Measurements from ENCODE around the gene SLC29A4.
"Not testable (repeated sequence)": the region's sequence is repeated elsewhere in the genome, so short reads cannot be mapped to it uniquely, and the experiment has no call there.

Gene SLC29A4

DNA sequence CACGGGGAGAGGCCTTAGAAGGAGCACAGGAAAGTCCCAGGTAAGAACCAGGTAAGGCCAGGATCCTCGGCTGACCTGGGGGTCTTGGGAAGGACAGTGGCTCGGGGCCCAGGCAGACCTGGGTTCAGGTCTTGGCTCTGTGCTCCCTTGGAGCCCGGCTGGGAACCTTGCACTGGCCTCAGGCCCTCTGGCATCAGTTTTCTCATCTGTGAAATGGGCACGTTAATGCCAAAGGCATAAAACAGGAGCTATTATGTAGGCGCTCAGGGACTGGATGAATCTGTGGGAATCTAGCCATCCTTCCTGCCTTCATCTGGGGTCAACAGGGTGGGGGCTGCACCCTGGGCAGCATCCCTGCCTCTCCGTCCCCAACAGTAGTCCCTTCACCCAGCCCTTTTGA lies 8.3 kb upstream of the SLC29A4 start:
- DNase-seq (ENCODE audit: low spot score), result no peak

DNA sequence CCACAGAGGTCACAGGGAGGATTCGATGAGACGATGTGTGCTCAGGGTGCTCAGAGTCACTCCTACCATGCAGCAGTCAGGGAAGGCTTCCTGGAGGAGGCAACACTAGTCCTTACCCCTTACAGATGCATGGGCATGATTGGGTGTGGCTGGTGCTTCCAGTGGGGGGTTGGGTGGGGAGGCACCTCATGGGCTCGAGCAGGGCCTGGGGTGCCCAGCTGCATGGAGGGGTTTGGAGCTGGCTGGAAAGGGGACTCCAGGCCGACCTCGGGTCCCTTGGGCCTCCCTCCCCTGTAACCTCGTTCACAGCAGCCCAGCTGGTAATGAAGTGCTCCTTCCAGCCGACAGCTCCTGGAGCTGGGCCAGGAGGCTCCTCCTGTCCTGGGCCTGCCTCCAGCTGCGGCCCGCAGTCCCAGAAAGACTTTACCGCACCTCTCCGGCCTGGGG lies 7.7 kb upstream of the SLC29A4 start:
- DNase-seq (ENCODE audit: low spot score), result not testable (repeated sequence)

DNA sequence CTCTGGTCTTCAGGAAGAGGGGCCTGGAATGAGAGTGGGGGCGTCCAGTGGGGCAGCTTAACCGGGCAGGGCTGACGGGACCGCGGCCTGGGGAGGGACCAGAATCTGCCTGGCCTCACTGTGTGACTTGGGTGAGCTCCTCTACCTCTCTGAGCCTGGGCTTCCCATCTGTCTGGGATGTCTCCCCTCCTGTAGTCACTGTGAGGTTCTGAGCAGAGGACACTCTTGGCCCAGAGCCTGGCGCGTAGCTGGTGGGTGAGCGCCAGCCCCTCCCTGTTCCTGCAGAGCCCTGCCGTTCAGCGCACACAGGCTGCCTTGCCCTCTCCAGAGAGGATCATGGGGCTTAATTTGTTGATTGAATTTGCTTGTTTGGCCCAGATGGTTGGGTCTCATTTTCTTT lies 7.2 kb upstream of the SLC29A4 start:
- DNase-seq (ENCODE audit: low spot score), result not testable (repeated sequence)

DNA sequence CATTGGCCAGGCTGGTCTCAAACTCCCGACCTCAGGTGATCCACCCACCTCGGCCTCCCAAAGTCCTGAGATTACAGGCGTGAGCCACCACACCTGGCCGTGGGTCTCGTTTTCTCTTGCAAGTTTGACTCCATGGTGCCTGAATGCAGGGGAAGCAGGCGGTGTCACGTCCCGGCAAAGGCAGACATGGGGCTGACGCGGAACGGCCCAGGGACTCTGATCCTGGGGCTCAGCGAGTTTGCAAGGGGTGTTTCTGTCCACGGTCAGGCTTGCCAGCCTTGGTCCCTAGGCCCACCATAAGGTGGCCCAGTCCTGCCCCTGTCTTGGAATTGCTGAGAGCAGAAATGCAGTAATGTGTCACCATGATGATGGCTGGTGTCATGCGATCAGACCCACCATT lies 6.6 kb upstream of the SLC29A4 start:
- not testable (repeated sequence) for DNase-seq (ENCODE audit: low spot score)

DNA sequence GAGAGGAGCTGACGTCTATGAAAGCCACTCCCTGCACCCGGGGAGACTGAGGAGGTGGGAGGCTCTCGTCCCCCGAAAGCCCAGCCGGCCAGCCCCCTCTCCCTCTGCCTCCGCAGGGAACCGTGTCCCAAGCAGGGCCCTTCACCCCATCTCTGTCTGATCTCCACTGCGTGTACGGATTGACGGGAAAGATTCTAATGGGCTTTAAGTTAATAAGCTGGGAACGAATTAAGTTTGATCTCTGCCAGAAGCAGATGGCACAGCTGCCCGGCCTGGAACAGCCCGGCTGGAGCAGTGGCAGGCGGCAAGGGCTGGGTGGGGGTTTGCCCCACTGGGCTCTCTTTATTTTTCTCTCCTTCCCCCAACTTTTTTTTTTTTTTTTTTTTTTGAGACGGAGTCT lies 6.1 kb upstream of the SLC29A4 start:
- DNase-seq (ENCODE audit: low spot score), result no peak

DNA sequence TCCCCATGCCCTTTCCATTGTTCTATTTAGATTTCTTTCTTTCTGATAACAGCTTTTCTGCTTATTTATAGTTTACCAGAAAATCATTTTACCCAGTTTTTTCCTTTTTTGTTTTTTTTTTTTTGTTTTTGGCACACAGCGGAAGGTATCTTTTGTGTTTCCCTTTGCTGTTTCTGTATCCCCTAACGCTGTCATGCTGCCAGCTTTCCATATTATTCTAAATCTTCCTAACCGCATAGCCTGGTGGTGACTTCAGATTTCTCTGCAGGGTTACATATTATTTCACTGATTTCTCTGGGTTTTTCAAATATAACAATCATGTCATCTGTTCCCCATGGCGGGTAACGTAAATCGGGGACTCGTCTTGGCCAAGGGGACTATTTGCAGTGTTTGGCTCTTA lies 4.0 kb upstream of the SLC29A4 start:
- no peak for DNase-seq (ENCODE audit: low spot score)

DNA sequence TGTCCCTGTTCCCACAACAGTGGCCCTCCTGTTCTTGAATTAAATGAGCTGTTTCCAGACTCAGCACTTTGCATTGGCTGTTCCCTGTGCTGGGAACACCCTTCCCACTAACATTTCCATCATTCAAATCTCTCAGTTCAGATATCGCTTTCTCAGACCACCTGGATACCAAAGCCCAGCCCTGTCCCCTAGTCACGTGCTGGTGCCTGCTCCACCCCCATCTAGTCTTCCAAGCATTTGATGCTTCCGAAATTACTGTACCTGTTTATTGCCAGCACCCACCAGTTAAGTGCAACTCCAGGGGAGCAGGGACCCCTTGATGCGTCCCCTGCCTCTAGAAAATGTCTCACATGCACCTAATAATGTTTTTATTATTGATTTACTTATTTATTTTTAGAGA lies 3.0 kb upstream of the SLC29A4 start:
- DNase-seq (ENCODE audit: low spot score), result no peak

DNA sequence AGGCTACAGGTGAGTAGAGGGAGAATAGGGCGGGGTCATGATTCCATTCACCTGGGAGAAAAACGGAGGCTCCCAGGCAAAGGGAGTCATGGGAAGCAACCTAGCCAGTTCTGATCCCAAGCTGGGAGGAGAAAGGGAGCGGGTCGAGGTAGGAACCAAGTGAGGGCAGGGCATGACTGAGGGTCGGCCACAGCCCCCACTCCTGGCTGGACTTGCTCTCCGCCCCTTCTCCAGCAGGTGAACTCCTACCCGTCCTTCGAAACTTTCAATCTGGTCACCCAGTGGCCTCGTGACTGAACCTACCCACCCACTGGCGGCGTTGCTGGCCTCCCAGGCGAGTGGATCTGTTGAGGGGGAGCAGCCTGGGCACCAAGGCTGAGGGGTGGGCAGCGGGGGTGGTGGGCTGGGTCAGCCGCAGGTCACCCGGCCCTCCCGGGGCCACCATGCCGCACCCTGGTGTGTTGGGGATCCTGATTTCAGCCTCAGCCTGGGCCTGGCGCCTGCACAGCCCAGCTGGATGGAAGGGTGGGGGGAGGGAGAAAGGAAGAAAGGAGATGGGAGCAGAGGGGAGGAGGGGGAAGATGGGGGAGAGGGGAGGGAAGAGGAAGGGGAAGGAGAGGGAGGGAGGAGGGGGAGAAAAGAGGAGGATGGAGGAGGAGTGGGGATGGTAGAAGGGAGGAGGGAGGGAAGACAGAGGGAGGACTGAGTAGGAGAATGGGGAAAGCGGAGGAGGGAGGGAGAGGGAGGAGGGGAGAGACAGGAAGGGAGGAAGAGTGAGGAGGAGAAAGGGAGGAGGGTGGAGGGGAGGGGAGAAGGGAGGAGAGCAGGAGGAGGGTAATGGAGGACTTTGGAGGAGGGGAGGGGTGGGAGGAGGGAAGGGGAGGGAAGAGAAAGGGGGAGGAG lies 894 bp upstream of the SLC29A4 start:
- not testable (repeated sequence) for DNase-seq (ENCODE audit: low spot score)

DNA sequence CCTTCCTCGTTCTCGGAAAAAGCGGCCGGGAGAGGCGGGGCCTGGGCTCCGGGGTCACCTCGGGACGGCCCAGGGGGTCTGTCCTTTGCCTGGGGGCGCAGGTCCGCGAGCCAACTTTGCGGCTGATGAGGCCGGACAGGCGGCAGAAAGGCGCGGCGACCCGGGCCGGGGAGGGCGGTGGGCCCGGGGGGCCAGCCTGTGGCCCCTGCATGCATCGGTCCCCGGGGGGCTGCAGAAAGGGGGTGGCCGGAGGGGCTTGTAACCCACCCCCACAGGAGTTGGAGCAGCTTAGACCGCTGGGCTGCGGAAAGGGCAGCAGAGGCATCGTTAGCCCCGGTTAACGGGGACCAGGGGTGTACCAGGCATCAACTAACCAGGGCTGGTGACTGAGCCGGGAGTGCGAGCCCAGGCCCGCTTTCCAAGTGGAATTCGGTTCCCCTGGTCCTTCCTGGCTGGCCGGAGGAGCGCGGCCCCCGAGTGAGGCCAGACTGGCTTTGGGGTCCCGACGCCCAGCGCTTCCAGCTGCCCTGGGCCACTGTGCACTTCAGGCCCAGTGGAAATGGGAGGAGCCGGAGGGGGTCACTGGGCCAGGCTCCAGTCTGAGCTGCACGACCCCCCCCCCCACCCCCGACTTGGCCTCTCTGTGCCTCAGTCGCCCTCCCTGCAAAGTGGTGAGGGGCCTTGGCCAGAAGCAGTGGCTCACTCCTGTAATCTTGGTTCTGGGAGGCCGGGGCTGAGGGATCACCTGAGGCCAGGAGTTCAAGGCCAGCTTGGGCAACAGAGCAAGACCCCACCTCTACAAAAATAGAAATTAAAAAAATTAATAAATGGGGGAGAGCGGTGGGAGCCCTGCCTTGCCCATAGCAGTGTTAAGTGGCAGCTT lies 919 bp downstream of the SLC29A4 start:
- DNase-seq (ENCODE audit: low spot score), result no peak

DNA sequence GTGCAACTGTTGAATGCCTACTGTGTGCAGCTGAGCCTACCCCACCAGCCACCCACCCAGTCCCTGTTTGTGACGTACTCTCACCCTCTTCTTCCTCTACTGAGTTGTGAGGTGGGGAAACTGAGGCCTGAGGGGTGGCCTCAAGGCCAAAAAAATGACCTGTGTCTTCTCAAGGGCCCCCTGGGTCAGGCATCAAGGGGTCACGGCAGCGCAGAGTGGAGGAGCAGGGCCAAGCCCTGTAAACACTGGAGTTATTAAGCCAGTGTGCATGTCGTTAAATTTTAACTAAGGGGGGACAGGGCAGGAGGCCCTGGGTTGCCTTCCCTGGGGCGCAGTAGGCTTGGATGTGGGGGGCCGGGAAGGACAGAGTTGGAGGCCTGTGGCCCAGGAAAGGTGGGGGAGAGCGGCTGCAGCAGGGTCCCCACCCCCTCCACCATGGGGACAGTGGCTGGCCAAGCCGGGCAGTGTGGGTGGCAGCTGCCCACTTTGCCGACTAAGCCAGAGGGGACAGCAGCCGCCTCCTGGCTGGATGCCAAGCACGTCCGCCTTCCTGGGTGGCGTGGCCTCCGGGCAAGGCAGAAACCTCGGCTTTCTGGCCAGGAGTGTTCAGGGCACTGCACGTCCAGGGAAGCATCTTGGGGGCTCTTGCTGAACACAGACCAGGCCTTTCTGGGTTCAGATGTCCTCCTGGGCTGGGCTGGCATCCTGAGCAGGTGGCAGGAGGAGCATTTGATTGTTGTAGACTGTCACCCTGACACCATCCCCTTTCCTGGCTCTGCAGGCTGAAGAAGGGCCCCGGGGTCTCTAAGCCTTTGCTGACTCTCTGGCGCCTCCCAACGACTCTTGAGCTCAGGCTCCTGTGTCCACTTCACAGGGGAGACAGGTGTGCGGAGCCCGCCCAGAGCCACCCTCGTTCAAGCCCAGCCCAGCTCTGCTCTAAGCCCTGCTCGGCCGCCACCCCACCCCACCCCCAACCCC lies 1.9 kb downstream of the SLC29A4 start:
- no peak for DNase-seq (ENCODE audit: low spot score)

DNA sequence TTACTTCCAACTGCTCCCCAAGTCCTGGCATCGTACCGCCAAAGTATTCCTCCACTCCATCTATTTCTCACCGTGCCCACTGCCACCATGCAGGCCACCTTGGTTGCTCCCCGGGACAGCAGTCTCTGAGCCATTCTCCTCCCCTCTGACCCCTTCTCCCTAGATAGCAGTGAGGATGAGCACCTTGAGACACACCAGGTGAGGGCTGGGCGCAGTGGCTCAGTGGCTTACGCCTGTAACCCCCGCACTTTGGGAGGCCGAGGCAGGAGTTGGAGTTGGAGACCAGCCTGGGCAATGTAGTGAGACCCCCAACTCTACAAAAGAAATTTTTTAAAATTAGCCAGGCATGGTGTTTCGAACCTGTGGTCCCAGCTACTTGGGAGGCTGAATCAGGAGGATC lies 4.2 kb downstream of the SLC29A4 start:
- DNase-seq (ENCODE audit: low spot score), result no peak

DNA sequence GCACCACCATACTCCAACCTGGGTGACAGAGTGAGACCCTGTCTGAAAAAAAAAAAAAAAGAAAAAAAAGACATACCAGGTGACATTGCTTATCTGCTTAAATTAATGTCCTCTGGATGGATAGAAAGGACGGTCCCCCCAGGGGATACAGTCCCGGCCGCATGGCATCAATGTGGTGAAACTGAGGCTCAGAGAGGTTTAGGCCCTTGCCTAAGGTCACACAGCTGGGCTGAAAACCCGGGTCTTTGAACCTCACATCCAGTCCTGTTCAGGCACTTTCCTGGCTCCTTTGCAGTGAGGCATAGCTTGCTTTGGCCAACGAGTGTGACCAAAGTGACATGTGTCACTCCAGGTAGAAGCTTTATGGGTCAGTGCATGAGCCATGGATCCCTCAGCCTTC lies 4.6 kb downstream of the SLC29A4 start:
- not testable (repeated sequence) for DNase-seq (ENCODE audit: low spot score)

DNA sequence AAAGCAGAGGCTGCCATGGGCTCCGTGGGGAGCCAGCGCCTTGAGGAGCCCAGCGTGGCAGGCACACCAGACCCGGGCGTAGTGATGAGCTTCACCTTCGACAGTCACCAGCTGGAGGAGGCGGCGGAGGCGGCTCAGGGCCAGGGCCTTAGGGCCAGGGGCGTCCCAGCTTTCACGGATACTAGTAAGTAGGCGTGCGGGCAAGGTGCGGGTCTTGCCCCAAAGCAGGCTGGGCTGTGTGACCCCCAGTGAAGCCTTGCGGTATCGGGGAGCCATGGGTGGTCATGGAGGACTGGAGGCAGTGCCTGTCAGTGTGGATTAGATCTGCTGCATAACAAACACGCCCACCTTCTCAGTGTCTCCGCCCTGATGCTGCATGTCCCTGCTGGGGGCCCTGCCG lies 5.1 kb downstream of the SLC29A4 start:
- DNase-seq (ENCODE audit: low spot score), result no peak

DNA sequence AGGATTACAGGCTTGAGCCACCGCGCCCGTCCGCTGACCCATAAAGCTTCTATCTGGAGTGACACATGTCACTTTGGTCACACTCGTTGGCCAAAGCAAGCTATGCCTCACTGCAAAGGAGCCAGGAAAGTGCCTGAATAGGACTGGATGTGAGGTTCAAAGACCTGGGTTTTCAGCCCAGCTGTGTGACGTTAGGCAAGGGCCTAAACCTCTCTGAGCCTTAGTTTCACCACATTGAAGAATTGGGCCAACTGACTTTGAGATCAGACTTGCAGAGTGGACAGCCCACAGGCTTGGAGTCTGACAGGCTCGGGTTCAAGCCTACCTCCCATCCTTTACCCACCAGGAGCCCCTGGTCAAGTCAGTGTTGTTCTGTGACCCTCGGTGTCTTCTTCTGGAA lies 5.8 kb downstream of the SLC29A4 start:
- DNase-seq (ENCODE audit: low spot score), result not testable (repeated sequence)

DNA sequence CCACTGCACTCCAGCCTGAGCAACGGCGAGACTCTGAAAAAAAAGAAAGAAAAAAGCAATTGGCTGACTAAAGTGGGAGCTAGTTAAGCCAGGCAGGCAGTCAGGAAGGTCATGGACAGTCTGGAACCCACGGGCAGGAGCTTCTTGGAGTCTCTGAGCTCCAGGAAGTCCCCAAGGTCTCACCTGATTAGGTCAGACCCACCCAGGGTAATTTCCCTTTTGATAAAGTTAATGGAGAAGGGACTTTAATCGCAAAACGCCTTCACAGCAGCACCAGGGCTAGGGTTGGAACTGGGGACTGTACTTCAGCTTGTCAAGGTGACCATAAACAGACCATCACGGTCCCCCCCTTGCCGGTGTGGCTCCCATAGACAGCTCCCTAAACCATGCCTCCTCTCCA lies 6.6 kb downstream of the SLC29A4 start:
- DNase-seq (ENCODE audit: low spot score), result no peak

DNA sequence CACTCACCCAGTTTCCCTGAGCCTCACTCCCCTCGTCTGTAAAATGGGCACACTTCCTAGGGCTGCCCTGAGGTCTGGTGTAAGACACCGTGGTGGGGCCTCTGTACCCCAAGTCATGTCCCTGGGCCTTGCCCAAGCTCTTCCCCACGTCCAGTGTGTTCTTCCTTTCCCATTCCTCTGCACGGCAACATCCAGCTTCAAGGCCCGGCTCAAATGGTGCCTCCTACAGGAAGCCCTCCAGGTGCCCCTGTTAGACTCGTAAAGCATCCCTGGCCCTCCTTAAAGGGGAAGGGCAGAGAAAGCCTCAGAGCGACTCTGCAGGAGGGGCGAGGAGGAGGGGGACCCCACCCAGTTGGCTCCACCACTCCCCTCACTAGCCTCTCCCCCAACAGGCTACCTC lies 8.6 kb downstream of the SLC29A4 start:
- no peak for DNase-seq (ENCODE audit: low spot score)

DNA sequence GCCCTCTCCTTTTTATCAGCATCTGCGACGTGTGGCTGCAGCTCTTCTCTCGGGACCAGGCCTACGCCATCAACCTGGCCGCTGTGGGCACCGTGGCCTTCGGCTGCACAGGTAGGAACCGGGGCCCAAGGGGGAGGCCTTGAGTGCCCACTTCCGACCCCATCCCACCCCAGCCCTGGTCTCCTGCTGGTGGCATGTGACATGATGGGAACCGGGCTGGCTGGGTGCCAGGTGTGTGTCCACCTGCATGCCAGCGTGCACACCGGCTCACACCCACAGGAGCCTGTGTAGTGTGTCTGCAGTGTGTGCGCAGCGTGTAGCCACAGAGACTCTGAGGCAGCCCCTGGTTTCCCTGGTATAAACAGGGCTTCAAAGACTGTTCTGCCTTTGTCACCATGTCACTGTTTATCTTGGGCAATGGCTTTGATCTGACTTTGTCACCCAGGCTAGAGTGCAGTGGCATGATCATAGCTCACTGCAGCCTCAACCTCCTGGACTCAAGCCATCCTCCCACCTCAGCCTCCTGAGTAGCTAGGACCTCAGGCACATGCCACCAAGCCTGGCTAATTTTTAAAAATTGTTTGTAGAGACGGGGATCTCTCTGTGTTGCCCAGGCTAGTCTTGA lies 9.1 kb downstream of the SLC29A4 start:
- DNase-seq (ENCODE audit: low spot score), result not testable (repeated sequence)

DNA sequence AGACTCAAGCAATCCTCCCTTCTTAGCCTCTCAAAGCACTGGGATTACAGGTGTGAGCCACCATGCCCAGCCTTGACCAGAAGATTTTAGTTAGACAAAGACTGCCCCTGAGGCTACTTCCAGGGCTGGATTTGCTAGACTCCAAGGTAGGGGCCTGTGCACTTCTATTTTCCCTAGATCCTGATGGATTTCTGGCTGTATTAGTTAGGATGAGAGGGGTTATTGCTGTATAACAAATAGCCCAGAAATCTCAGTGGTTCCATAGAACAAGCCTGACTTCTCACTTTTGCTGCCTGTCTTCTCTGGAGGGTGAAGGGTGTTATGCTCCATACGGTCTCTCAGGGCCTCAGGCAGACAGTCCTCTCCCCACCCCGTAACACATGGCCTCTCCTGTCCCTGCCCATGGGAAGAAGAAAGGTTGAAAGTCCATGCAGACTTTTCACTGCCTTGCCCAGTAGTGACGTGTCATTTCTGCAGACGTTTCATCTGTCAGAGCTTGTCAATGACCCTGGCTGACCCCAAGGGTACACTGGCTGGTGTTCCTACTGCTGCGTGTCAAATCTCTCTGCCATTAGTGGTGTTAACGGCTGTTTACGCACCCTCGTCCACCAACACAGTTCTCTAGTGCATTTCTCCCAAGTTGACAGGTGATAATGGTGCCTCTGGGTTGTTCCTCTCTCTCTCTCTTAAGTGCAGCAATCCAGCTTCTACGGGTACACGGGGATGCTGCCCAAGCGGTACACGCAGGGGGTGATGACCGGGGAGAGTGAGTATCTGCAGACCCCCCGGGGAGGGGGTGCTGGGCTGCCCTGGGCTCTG lies 11.6 kb downstream of the SLC29A4 start:
- DNase-seq (ENCODE audit: low spot score), result no peak

DNA sequence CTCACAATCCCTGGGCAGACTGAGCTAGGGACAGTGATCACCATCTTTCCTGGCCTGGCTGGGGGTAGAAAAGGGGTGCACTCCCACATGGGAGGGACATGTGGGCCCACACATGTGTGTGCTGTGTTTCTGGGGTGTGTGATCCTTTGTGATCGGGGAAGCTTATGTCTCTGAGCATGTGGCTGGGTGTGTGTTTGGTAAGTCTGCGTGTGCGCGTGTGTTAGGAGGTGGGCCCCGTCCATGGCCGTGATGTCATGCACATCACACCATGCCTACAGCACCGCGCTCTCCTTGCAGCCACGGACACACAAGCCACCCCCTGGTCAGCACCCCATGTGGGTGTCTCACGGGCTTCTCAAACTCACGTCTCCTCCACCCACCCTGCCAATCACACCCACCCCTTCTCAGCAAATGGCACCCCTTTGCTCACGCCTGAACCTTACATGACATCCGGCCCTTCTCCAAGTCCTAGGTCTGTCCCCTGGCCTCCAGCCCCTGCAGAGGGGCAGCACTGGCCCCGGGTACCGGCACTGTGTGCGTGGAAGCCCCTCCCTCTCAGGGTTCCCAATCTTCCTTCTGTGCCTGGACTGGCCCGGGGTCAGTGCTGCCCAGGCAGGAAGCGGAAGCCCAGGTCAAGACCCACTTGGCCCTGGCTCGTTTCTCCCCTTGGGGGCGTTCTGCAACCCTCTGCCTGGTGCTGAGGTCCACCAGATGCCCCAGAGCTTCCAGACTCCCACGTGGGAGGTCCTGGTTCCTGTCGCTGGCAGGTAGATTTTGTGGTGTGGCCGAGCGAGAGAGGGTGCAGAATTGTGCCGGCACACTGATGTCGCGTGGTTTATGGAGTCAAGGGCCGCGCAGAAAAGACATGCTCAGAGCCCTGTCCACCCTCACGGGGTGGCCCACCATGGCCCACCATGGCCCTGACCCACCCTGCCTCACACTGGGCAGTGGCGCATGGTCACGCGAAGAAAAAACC lies 12.6 kb downstream of the SLC29A4 start:
- DNase-seq (ENCODE audit: low spot score), result no peak

Measured in hematopoietic multipotent progenitor cell treated with erythropoietin and hydrocortisone succinate and interleukin-3 and kit ligand, for 15 days (in vitro differentiated cells).